GM12891 (cell line): ENCODE results near the gene CDYL.
"Not testable (repeated sequence)": the region's sequence is repeated elsewhere in the genome, so short reads cannot be mapped to it uniquely, and the experiment has no call there.

ENCODE experiments used
- POLR2A ChIP-seq: IDR thresholded peaks from 2 replicates; pipeline ENCODE4 v1.6.1; 2011; ENCODE audit warnings: low read depth, low read length, control low read depth
- TAF1 ChIP-seq: IDR thresholded peaks from 2 replicates; pipeline ENCODE4 v1.6.1; 2011; ENCODE audit warnings: low read depth, low read length, control low read depth

GRCh38 chr6:4852186-4852585, 76.0 kb downstream of the CDYL start:
- TF ChIP-seq TAF1, POLR2A: not testable (repeated sequence)
